HG03575 (cell line): Measurements from ENCODE around the gene BLOC1S4.
"Not testable (repeated sequence)": the region's sequence is repeated elsewhere in the genome, so short reads cannot be mapped to it uniquely, and the experiment has no call there.

Source experiments
- ATAC-seq: cut with Tn5 transposase; IDR thresholded peaks from one replicate; pipeline ENCODE4 v1.9.1; 2021; ENCODE audit not compliant: unreplicated experiment, insufficient number of reproducible peaks, low FRiP score; ENCODE audit errors: extremely low read depth

Gene BLOC1S4

GRCh38 chr4:6716018-6716911 is at the start of gene BLOC1S4:
Gene BLOC1S4 (plus strand): TSS chr4:6716174. CDS start chr4:6716210, 36 bp downstream.
- ATAC-seq: no peak

- no peak for ATAC-seq
These were observed 47.6 kb upstream of the BLOC1S4 start for GRCh38 chr4:6668391-6668790.

GRCh38 chr4:6671648-6672047 is 44.3 kb upstream of the BLOC1S4 start:
- no peak for ATAC-seq

- ATAC-seq: no peak
These were observed 43.8 kb upstream of the BLOC1S4 start for GRCh38 chr4:6672131-6672530.

GRCh38 chr4:6672541-6673190 is 43.3 kb upstream of the BLOC1S4 start:
- not testable (repeated sequence) for ATAC-seq

- ATAC-seq: not testable (repeated sequence)
These were observed 42.7 kb upstream of the BLOC1S4 start for GRCh38 chr4:6673191-6673659.

GRCh38 chr4:6673660-6674499 is 42.1 kb upstream of the BLOC1S4 start:
- ATAC-seq: no peak

- ATAC-seq: no peak
These were observed 41.3 kb upstream of the BLOC1S4 start for GRCh38 chr4:6674500-6675149.

- ATAC-seq: no peak
These were observed 39.0 kb upstream of the BLOC1S4 start for GRCh38 chr4:6676722-6677558.

GRCh38 chr4:6680372-6681034 is 35.5 kb upstream of the BLOC1S4 start:
- ATAC-seq: no peak

- no peak for ATAC-seq
These were observed 34.8 kb upstream of the BLOC1S4 start for GRCh38 chr4:6681191-6681590.

- no peak for ATAC-seq
These were observed 32.9 kb upstream of the BLOC1S4 start for GRCh38 chr4:6682862-6683590.

- no peak for ATAC-seq
These were observed 31.3 kb upstream of the BLOC1S4 start for GRCh38 chr4:6684656-6685055.

GRCh38 chr4:6686104-6686787 is 29.7 kb upstream of the BLOC1S4 start:
- no peak for ATAC-seq

GRCh38 chr4:6687947-6688878 is 27.8 kb upstream of the BLOC1S4 start:
- no peak for ATAC-seq
